ENCODE results near the gene RBBP6. TPM values are rescaled to one million over a fixed set of nuclear protein-coding genes. Genes with fewer than 3 reads are reported as not detected.

Gene RBBP6
- total and polyA plus RNA-seq, 9 of the 15 experiments (the other 6 are each of a cell fraction or from before 2014, with no cell fraction given) = 19.2 to 76.6 (median 42.7) TPM

DNA sequence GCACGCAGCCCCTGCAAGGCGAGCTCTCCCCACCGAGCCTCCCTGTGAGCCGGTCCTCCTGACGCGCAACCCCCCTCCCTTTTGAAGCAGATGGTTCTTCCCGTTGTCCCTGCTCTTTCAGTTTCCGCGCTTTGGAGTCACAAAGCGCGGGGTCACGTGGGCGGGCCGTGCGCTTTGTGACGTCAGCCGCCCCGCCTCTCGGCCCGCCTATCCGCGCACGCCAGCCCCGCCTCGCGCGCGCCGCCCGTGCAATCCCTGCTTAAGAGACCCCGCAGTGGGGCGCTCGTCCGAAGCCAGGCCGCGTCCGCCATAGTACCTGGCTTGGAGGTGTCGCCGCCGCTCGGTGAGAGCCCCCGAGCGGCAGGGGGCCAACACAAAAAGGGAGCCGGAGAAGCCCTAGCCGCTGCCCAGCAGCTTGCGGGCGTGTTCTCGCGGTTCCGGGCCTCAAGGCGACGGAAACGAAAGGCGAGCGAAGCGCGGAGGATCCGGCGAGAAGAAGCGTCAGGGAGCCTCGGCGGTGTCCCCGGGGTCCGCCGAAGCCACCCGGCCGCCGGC lies at the start of gene RBBP6 (continued):
- TF ChIP-seq, protein P1, sequence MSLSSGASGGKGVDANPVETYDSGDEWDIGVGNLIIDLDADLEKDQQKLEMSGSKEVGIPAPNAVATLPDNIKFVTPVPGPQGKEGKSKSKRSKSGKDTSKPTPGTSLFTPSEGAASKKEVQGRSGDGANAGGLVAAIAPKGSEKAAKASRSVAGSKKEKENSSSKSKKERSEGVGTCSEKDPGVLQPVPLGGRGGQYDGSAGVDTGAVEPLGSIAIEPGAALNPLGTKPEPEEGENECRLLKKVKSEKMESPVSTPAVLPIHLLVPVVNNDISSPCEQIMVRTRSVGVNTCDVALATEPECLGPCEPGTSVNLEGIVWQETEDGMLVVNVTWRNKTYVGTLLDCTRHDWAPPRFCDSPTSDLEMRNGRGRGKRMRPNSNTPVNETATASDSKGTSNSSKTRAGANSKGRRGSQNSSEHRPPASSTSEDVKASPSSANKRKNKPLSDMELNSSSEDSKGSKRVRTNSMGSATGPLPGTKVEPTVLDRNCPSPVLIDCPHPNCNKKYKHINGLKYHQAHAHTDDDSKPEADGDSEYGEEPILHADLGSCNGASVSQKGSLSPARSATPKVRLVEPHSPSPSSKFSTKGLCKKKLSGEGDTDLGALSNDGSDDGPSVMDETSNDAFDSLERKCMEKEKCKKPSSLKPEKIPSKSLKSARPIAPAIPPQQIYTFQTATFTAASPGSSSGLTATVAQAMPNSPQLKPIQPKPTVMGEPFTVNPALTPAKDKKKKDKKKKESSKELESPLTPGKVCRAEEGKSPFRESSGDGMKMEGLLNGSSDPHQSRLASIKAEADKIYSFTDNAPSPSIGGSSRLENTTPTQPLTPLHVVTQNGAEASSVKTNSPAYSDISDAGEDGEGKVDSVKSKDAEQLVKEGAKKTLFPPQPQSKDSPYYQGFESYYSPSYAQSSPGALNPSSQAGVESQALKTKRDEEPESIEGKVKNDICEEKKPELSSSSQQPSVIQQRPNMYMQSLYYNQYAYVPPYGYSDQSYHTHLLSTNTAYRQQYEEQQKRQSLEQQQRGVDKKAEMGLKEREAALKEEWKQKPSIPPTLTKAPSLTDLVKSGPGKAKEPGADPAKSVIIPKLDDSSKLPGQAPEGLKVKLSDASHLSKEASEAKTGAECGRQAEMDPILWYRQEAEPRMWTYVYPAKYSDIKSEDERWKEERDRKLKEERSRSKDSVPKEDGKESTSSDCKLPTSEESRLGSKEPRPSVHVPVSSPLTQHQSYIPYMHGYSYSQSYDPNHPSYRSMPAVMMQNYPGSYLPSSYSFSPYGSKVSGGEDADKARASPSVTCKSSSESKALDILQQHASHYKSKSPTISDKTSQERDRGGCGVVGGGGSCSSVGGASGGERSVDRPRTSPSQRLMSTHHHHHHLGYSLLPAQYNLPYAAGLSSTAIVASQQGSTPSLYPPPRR (CRISPR knock-in tag; IDR thresholded peaks at IDR 0.05; ENCODE audit: borderline replicate concordance) = peak; percentile 95; the same call in 1 of the 2 replicates
- TF ChIP-seq RBBP5 (IDR thresholded peaks at IDR 0.05; ENCODE audit: borderline replicate concordance, insufficient read depth, low read length, poor library complexity, severe bottlenecking) = peak; percentile 97
- no peak for TF ChIP-seq WHSC1 (IDR thresholded peaks at IDR 0.05; ENCODE audit: low read length)
- TF ChIP-seq NONO (IDR thresholded peaks at IDR 0.05; ENCODE audit: low read depth in 2 of 2, low read length in 1 of 2) = peak; percentile 87 to 98
- TF ChIP-seq SAP30 (IDR thresholded peaks at IDR 0.05; ENCODE audit: borderline replicate concordance, insufficient read depth, low read depth, low read length, poor library complexity, severe bottlenecking) = no peak
- TF ChIP-seq MBD2 (IDR thresholded peaks at IDR 0.05; ENCODE audit: borderline replicate concordance, low read depth) = peak; percentile 89
- no peak for TF ChIP-seq KLF16 (IDR thresholded peaks at IDR 0.05)
- peak; percentile 86 for TF ChIP-seq CCNT2 (IDR thresholded peaks at IDR 0.05; ENCODE audit: borderline replicate concordance, extremely low read depth, insufficient read length, low read depth, low read length)
- TF ChIP-seq ZNF121 (CRISPR knock-in tag; conservative IDR thresholded peaks at IDR 0.05) = no peak
- TF ChIP-seq, protein P2, sequence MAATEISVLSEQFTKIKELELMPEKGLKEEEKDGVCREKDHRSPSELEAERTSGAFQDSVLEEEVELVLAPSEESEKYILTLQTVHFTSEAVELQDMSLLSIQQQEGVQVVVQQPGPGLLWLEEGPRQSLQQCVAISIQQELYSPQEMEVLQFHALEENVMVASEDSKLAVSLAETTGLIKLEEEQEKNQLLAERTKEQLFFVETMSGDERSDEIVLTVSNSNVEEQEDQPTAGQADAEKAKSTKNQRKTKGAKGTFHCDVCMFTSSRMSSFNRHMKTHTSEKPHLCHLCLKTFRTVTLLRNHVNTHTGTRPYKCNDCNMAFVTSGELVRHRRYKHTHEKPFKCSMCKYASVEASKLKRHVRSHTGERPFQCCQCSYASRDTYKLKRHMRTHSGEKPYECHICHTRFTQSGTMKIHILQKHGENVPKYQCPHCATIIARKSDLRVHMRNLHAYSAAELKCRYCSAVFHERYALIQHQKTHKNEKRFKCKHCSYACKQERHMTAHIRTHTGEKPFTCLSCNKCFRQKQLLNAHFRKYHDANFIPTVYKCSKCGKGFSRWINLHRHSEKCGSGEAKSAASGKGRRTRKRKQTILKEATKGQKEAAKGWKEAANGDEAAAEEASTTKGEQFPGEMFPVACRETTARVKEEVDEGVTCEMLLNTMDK (IDR thresholded peaks at IDR 0.05; ENCODE audit: borderline replicate concordance, insufficient read depth, low read depth, low read length, poor library complexity, severe bottlenecking) = peak; percentile 92
- TF ChIP-seq ELF4 (CRISPR knock-in tag; IDR thresholded peaks at IDR 0.05) = no peak
- TF ChIP-seq CBX3 (IDR thresholded peaks at IDR 0.05; ENCODE audit: borderline replicate concordance in 1 of 2, low read length in 2 of 2) = 0 out of 3 replicates have a peak, but pooled peaks of 1 of the 2 experiments have one; percentile 6
- TF ChIP-seq ZNF584 (CRISPR knock-in tag; IDR thresholded peaks at IDR 0.05; ENCODE audit: low read depth) = no peak
- TF ChIP-seq PHF20 (IDR thresholded peaks at IDR 0.05; ENCODE audit: partially characterized antibody) = peak; percentile 46
- TF ChIP-seq, protein P3, sequence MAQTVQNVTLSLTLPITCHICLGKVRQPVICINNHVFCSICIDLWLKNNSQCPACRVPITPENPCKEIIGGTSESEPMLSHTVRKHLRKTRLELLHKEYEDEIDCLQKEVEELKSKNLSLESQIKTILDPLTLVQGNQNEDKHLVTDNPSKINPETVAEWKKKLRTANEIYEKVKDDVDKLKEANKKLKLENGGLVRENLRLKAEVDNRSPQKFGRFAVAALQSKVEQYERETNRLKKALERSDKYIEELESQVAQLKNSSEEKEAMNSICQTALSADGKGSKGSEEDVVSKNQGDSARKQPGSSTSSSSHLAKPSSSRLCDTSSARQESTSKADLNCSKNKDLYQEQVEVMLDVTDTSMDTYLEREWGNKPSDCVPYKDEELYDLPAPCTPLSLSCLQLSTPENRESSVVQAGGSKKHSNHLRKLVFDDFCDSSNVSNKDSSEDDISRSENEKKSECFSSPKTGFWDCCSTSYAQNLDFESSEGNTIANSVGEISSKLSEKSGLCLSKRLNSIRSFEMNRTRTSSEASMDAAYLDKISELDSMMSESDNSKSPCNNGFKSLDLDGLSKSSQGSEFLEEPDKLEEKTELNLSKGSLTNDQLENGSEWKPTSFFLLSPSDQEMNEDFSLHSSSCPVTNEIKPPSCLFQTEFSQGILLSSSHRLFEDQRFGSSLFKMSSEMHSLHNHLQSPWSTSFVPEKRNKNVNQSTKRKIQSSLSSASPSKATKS (CRISPR knock-in tag; IDR thresholded peaks at IDR 0.05) = no peak
- 0 out of 2 replicates have a peak, but pooled peaks have one; percentile 61 for TF ChIP-seq SMAD3 (CRISPR knock-in tag; conservative IDR thresholded peaks at IDR 0.05)
- TF ChIP-seq RFX1 (IDR thresholded peaks at IDR 0.05) = no peak
- TF ChIP-seq TBL1XR1 (IDR thresholded peaks at IDR 0.05; ENCODE audit: low read length in 2 of 2) = peak in 1 of 2 experiments; percentile 49; a peak in 1 of 4 replicates
